Heart right ventricle (tissue), 16 donors: ENCODE results near the gene PPIL1. TPM values are rescaled to one million over a fixed set of nuclear protein-coding genes. Genes with fewer than 3 reads are reported as not detected.

Source experiments
- ATAC-seq, 8 donors: fragments of 200-7000 bp; cut with Tn5 transposase; one replicate each; pipeline ENCODE4 v1.9.1; 2020; ENCODE audit warnings: mild to moderate bottlenecking in 8 of 8, moderate library complexity in 8 of 8, moderate number of reproducible peaks in 1 of 8
- DNase-seq, 2 donors: peaks; one replicate each; pipeline ENCODE4 v3.0.0-alpha.2; 2020
- H3K27ac ChIP-seq, 10 donors: fragments of 200-600 bp; sonication (generic) in 2 of 10; one replicate each; pipeline versions ENCODE4 v1.5.0 to v1.8.0; 2020 to 2022; ENCODE audit warnings: mild to moderate bottlenecking in 3 of 10
- H3K27me3 ChIP-seq, 7 donors: fragments of 200-600 bp; one replicate each; pipeline ENCODE4 v1.8.0; 2021 to 2022; ENCODE audit warnings: mild to moderate bottlenecking in 2 of 7
- H3K36me3 ChIP-seq, 9 donors: fragments of 200-600 bp; sonication (generic) in 1 of 9; one replicate each; pipeline versions ENCODE4 v1.5.0 to v1.8.0; 2020 to 2022; ENCODE audit warnings: mild to moderate bottlenecking in 2 of 9
- H3K4me1 ChIP-seq, 9 donors: fragments of 200-600 bp; sonication (generic) in 1 of 9; one replicate each; pipeline versions ENCODE4 v1.5.0 to v1.8.0; 2020 to 2022; ENCODE audit warnings: mild to moderate bottlenecking in 4 of 9
- H3K4me3 ChIP-seq, 10 donors: fragments of 200-600 bp; sonication (generic) in 2 of 10; one replicate each; pipeline versions ENCODE4 v1.5.0 to v1.8.0; 2020 to 2022; ENCODE audit warnings: mild to moderate bottlenecking in 7 of 10, moderate library complexity in 2 of 10
- H3K9me3 ChIP-seq, 11 donors: fragments of 200-600 bp in 10 of 11; sonication (generic) in 2 of 11; one replicate each; pipeline versions ENCODE4 v1.5.0 to v1.8.0; 2013 to 2022; ENCODE audit warnings: mild to moderate bottlenecking in 2 of 11, control low read depth in 1 of 11, moderate library complexity in 1 of 11
- CTCF ChIP-seq, 9 donors: fragments of 200-600 bp; sonication (generic) in 2 of 9; IDR thresholded peaks; one replicate each; pipeline versions ENCODE4 v1.5.0 to v1.8.0; 2021 to 2022; ENCODE audit warnings: antibody characterized with exemption in 9 of 9, mild to moderate bottlenecking in 5 of 9, moderate library complexity in 1 of 9
- WGBS, 2 donors: extraction: QIAGEN DNeasy Blood & Tissue Kit; methylation state at CpG; one replicate each; pipeline ENCODE4 v1.1.7; 2013; ENCODE audit warnings: inconsistent platforms in 1 of 2; 5-methylcytosine and 5-hydroxymethylcytosine counted together
- intact Hi-C, 10 donors: fragments of 100-400 bp; cut with DNase I; formaldehyde crosslinking; loops; one replicate each; pipeline versions ENCODE4 v1.11.1 to v1.14.2; 2022
- polyA plus RNA-seq, 2 donors: library from polyadenylated mRNA; stranded (reverse); fragments of 200-250 nt; gene quantifications; one replicate each; pipeline ENCODE4 v1.2.3, GENCODE V29; 2013
- total RNA-seq, 10 donors: library from RNA; stranded (reverse); fragmentation: NEBNext Ultra II Directional in 3 of 10; extraction: Animal tissue kit (Norgen Biotek cat#: 25700) in 3 of 10; gene quantifications; one replicate each; pipeline versions ENCODE4 v1.2.1 to v1.2.4, GENCODE V29; 2021 to 2023
- donor health status: Arrhythmogenic right ventricular cardiomyopathy.
- donor health status: ischemic (EF 13 %, LVEDD 7.1; RV severe dilation, severe dysfunction).
- donor health status: healthy with polysubstance abuse.
- donor health status: DM: no; HTN: yes; CAD: no.
- donor health status: DM: no; HTN: no; CAD: no.
- donor health status: ischemic (EF 25% LVEDD 6.9; RV normal size, moderate dysfunction).
- donor health status: ischemic (EF 25% LVEDD 5.7; RV mildly dilated, moderate dysfunction).
- donor health status: healthy.
- donor health status: DM: yes; HTN: yes; CAD: no.
- donor health status: Ischemic cardiomyopathy.
- donor health status: ischemic (EF 35%, LVEDD 5.7; RV mildly dilated, moderate dysfunction).
- donor health status: nonischemic (EF 11% LVEDD 7.7; RV severe dilation, severe dysfunction).
- donor health status: DM: yes; HTN: yes; CAD: no.
- donor health status: PGD.
- donor health status: ischemic (EF 29% LVEDD 5.4; RV normal size, mild dysfunction).
- donor health status: nonischemic (EF 23%, LVEDD 6.1; RV moderate dilation, normal function).

Gene PPIL1
- total and polyA plus RNA-seq, 12 donors: 21.1 to 106 (median 48.4) TPM

- H3K27me3 ChIP-seq: no peaks in the 10 kb centered on the region
- peaks cover 8 to 64% (median 37%) of the 10 kb centered on the region in 9 donors for H3K4me1 ChIP-seq
- H3K27ac ChIP-seq: peak overlapping the region; percentile 41 to 77 (median 60)
- DNase-seq (peak; percentile 56 to 72), ATAC-seq (peak; percentile 57 to 95 (median 92))
- intact Hi-C loops: loop anchor here in 3 of 10 donors (5.0 kb wide), 2 partner anchors 70 to 80 kb away; partner anchors contain the start of gene MTCH1 (in 1 of the 3)
- H3K36me3 ChIP-seq: peaks cover 0 to 88% (median 29%) of the 10 kb centered on the region in 9 donors
- WGBS, 2 donors: 19 to 34% methylated on average over 5 of the region's 5 CpGs
- H3K4me3 ChIP-seq: no peak overlapping the region
- TF ChIP-seq CTCF (IDR thresholded peaks at IDR 0.05): no peak
- no peaks in the 10 kb centered on the region for H3K9me3 ChIP-seq
Observed at GRCh38 chr6:36907781-36908180, 33.2 kb upstream of the PPIL1 start.

- no peaks in the 10 kb centered on the region for H3K27me3 ChIP-seq
- 17 to 18% methylated on average over 2 of the region's 2 CpGs for WGBS, 2 donors
- H3K4me1 ChIP-seq: peaks cover 8 to 55% (median 37%) of the 10 kb centered on the region in 9 donors
- intact Hi-C loops: loop anchor here in 3 of 10 donors (5.0 kb wide), 2 partner anchors 71 to 81 kb away; partner anchors contain the start of gene MTCH1 (in 1 of the 3)
- H3K9me3 ChIP-seq: no peaks in the 10 kb centered on the region
- no peak overlapping the region for H3K4me3 ChIP-seq
- H3K27ac ChIP-seq: peak overlapping the region in 9 of 10 donors; percentile 41 to 77 (median 62)
- DNase-seq (peak; percentile 67 to 77), ATAC-seq (peak; percentile 78 to 95 (median 86))
- H3K36me3 ChIP-seq: peaks cover 0 to 90% (median 36%) of the 10 kb centered on the region in 9 donors
- TF ChIP-seq CTCF (IDR thresholded peaks at IDR 0.05): no peak
Observed at GRCh38 chr6:36906539-36907325, 32.1 kb upstream of the PPIL1 start.

GRCh38 chr6:36904851-36905393 lies 30.3 kb upstream of the PPIL1 start:
- no peaks in the 10 kb centered on the region for H3K27me3 ChIP-seq
- no peak for TF ChIP-seq CTCF (IDR thresholded peaks at IDR 0.05)
- WGBS, 2 donors: 96 to 97% methylated on average over 5 of the region's 5 CpGs
- intact Hi-C loops: loop anchor here in 3 of 10 donors (5.0 kb wide), 2 partner anchors 72 to 82 kb away; partner anchors contain the start of gene MTCH1 (in 1 of the 3)
- ATAC-seq (no peak), DNase-seq (no peak)
- H3K9me3 ChIP-seq: no peaks in the 10 kb centered on the region
- peaks cover 0 to 94% (median 47%) of the 10 kb centered on the region in 9 donors for H3K36me3 ChIP-seq
- H3K4me1 ChIP-seq: peaks cover 8 to 52% (median 31%) of the 10 kb centered on the region in 9 donors
- no peak overlapping the region for H3K4me3 ChIP-seq
- peak overlapping the region in 1 of 10 donors; percentile 2 for H3K27ac ChIP-seq

- Histone ChIP-seq H3K27me3 (no peaks in the 10 kb centered on the region), H3K4me3 (no peak overlapping the region), H3K4me1 (peaks cover 8 to 52% (median 31%) of the 10 kb centered on the region in 9 donors), H3K9me3 (no peaks in the 10 kb centered on the region), H3K36me3 (peaks cover 0 to 94% (median 53%) of the 10 kb centered on the region in 9 donors), H3K27ac (peak overlapping the region in 5 of 10 donors; percentile 6 to 48 (median 24))
- 79 to 81% methylated on average over 4 of the region's 4 CpGs for WGBS, 2 donors
- no peak for ATAC-seq
- intact Hi-C loops: no loop called here
- no peak for TF ChIP-seq CTCF (IDR thresholded peaks at IDR 0.05)
- DNase-seq: no peak
Observed at GRCh38 chr6:36904114-36904513, 29.5 kb upstream of the PPIL1 start.
